Epithelial cell of proximal tubule (primary cell): ENCODE results near the gene FOXP4. TPM values are rescaled to one million over a fixed set of nuclear protein-coding genes. Genes with fewer than 3 reads are reported as not detected.

Source experiments
- DNase-seq: peaks from one replicate; pipeline ENCODE4 v3.0.0-alpha.2; 2011; ENCODE audit warnings: low read depth
- H3K4me3 ChIP-seq: 2 replicates; pipeline ENCODE4 v1.5.1; 2011; ENCODE audit warnings: low read depth, mild to moderate bottlenecking, low read length
- total RNA-seq: library from RNA; depleted of rRNA; stranded (reverse); fragments of >200 nt; gene quantifications from 2 replicates; pipeline ENCODE4 v1.2.3, GENCODE V29; 2015
- TF ChIP-seq, protein P1 (sequence below): conservative IDR thresholded peaks from 2 replicates; pipeline ENCODE4 v1.5.1; 2012; ENCODE audit warnings: low read depth, mild to moderate bottlenecking, low read length

The FOXP4 gene
- total RNA-seq, 1 donor from 2014 or later: 7.5 TPM

DNA sequence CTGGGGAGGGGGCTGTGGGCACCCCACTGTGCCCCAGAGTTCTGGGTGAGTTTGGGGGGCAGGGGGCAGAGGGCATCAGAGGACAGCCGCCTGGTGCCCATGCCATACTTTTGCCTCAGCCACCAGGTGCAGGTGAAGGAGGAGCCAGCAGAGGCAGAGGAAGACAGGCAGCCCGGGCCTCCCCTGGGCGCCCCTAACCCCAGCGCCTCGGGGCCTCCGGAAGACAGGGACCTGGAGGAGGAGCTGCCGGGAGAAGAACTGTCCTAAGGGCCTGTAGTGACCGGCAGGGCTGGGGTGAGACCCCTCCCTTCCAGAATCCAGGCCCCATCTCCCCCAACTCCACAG is 52.5 kb downstream of the FOXP4 start:
- H3K4me3 ChIP-seq: no peak overlapping the region
- TF ChIP-seq, protein P1, sequence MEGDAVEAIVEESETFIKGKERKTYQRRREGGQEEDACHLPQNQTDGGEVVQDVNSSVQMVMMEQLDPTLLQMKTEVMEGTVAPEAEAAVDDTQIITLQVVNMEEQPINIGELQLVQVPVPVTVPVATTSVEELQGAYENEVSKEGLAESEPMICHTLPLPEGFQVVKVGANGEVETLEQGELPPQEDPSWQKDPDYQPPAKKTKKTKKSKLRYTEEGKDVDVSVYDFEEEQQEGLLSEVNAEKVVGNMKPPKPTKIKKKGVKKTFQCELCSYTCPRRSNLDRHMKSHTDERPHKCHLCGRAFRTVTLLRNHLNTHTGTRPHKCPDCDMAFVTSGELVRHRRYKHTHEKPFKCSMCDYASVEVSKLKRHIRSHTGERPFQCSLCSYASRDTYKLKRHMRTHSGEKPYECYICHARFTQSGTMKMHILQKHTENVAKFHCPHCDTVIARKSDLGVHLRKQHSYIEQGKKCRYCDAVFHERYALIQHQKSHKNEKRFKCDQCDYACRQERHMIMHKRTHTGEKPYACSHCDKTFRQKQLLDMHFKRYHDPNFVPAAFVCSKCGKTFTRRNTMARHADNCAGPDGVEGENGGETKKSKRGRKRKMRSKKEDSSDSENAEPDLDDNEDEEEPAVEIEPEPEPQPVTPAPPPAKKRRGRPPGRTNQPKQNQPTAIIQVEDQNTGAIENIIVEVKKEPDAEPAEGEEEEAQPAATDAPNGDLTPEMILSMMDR: no peak
- no peak for DNase-seq

DNA sequence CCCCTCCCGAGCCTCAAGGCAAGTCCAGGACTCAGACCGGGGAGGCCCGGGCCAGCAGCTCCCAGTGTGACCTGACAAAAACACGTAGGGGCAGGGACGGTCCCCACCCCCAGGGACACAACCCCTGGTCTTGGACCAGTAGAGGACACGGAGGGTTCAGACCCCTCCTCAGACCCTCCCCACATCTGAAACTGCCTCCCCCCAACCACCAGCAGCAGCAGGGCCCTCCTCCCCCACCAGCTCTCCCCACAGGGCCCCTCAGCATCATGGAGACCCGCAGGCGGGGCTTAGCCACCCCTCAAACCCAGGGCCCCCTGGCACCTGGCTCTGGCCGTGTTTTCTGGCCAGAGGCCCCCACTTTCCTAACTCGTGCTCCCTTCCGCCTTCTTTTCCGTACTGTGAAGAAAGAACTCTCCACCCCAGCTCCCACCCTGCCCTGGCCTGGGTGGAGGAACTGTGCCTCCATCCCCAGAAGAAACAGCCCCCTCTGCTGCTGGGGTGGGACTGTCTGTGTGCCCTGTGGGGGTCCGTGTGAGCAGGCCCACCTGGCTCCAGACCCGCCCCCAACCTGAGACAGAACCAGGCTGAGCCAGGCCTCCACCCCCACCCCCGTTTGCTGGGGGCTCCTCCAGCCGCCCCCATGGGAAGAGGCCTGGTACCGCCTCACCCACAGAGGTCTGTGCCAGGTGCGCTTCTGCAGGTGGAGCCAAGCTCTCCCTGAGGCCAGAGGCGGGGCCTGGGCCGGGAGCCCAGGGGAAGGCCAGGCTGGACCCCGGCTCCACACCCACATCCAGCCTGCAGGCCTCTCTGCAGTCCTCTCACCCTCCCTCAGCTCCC is 53.1 kb downstream of the FOXP4 start:
- DNase-seq: no peak
- no peak overlapping the region for H3K4me3 ChIP-seq
- TF ChIP-seq, protein P1: no peak

DNA sequence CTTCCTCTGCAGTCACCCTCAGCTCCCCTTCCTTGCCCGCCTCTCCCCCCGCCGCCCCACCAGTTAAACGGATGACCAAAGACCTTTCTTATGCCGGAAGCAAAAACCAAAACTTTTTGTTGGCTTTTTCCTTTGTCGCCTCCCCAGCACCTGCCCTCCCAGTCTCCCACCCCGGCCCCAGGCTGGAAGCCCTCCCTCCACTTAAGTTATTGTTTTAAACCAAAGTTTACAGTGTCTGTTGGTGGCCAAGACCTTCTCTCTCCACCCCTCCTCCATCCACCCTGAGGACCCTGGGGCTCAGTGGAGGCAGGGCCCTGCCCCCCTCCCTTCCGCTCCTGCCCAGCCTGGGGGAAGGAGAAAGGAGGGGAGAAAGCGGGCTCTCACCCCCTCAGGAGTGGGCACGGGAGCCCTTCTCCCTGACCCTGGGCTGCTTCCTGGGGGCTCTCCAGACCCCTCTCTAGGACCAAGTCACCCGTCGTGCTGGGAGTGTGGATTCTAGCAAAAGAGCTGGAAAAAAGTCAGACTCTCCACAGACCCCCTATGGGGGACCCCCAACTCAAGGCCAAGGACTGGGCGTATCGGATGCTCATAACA is 53.8 kb downstream of the FOXP4 start:
- no peak for DNase-seq
- TF ChIP-seq, protein P1: no peak
- H3K4me3 ChIP-seq: no peak overlapping the region

DNA sequence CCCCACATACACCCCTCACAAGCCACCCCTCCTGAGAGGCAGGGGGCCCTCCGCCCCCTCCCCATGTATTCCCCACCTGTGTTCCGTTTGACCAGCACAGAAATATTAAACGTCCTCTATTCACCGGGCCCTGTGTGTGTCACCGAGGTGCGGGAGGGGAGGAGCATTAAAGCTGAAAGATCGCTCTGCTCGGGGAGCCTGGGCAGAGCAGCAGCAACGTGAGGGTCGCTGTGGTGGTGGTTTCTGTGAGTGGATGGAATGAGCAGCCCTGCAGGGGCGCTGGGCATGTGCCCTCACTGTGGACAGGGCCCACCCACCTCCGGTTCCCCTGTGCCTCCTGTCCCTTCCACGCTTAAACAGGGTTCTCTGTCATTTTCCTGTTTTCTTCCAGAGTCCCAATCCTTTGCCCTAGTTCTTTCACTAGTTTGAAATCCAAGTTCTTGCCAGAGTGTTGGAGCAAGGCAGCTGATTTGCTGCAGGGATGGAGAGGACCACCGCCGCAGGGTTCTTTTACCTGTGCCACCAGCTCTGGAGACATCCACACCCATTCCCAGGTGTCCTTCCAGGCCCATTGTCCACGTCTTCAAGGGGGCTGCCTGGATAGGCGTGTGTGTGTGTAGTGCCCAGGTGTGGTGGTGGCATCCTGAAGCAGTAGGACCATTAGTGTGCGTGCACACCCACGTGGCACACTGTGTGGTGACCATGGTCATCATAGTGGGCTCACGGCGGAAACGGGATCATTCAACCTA is 54.5 kb downstream of the FOXP4 start:
- TF ChIP-seq, protein P1: no peak
- no peak for DNase-seq
- H3K4me3 ChIP-seq: no peak overlapping the region

DNA sequence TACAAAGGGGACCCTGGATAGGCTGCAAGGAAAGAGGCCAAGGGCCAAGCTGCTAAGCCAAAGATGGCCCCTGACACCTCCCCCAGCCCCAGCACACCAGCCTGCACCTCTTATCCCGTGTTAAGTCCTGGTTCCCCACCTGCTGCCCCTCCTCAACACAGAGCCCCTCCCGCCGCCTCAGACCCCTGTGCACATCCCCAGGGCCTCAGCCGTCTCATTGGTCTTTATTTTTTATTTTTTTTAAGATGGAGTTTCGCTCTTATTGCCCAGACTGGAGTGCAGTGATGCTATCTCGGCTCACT is 55.0 kb downstream of the FOXP4 start:
- no peak for DNase-seq
- no peak overlapping the region for H3K4me3 ChIP-seq
- TF ChIP-seq, protein P1: no peak

DNA sequence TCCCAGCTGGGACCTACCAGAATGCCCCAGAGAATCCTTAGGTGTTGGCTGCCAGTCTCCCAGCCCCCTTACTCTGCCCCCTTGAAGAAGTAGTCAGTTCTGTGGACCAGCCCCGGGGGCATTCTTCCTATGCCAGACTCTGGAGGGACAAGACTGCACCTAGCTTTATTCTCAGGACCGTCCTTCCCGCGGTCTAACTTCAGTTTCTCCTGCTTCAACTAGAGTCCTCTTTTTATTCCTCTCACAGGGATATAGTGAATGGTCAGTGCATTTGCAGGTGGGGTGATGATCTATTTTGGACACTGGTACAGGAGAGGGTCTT is 56.2 kb downstream of the FOXP4 start:
- DNase-seq: no peak
- TF ChIP-seq, protein P1: no peak
- H3K4me3 ChIP-seq: no peak overlapping the region
